ENCODE measurements around the gene CERS6.

Gene CERS6

GRCh38 chr2:168426861-168427260, 29.2 kb upstream of the CERS6 start:
- H3K4me3 ChIP-seq (ENCODE audit: low read depth, low read length), result no peak overlapping the region
- in situ Hi-C loops (cut with HindIII; ENCODE audit: low sequenced_read_pairs), result no loop called here
- TF ChIP-seq CTCF (IDR thresholded peaks at IDR 0.05; ENCODE audit: low read depth, low read length), result no peak
- DNase-seq (ENCODE audit: low read depth, low spot score), result peak; percentile 29

DNA sequence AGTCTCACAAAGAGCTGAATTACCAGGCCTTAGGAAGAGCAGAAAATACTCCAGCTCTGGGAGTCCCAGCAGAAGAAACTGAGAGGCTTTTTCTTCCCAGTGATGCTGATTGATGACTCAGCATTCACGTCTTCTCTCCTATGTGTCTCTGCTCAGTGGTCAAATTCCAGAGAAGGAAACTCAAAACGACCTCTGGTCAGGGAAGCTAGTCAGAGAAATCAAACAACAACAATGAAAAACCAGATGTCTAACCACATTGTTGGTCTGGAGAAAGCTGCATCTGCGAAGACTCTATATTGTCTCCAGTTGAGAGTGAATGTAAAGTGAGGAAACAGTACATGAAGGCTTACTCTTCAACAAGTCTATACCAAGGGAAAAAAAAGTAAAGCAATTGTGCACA, 28.6 kb upstream of the CERS6 start:
- H3K4me3 ChIP-seq (ENCODE audit: low read depth, low read length), result no peak overlapping the region
- DNase-seq (ENCODE audit: low read depth, low spot score), result peak; percentile 96
- in situ Hi-C loops (cut with HindIII; ENCODE audit: low sequenced_read_pairs), result no loop called here
- no peak for TF ChIP-seq CTCF (IDR thresholded peaks at IDR 0.05; ENCODE audit: low read depth, low read length)

- TF ChIP-seq CTCF (IDR thresholded peaks at IDR 0.05; ENCODE audit: low read depth, low read length), result no peak
- in situ Hi-C loops (cut with HindIII; ENCODE audit: low sequenced_read_pairs), result no loop called here
- H3K4me3 ChIP-seq (ENCODE audit: low read depth, low read length), result no peak overlapping the region
- peak; percentile 63 for DNase-seq (ENCODE audit: low read depth, low spot score)
These were observed 27.6 kb upstream of the CERS6 start for GRCh38 chr2:168428431-168428830.

DNA sequence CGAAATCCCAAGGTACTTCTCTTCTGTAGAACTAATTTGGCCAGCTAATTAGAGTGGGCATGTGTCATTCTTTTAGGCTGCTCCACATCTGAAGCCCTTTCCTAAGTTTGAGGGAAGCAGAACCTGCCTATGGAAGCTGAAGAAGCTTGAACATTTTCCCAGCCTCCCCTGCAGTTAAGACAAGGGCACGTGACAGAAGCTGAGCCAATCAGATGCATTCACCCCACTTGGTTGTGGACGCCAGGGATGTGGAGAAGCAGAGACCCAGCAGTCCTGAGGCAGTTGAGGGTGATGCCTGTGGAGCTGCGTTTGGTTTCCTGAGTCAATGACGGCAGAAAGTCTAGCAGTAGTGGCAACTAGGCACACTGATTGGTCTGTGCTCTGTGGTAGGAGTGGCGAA, 26.1 kb upstream of the CERS6 start:
- in situ Hi-C loops (cut with HindIII; ENCODE audit: low sequenced_read_pairs), result no loop called here
- no peak overlapping the region for H3K4me3 ChIP-seq (ENCODE audit: low read depth, low read length)
- no peak for DNase-seq (ENCODE audit: low read depth, low spot score)
- TF ChIP-seq CTCF (IDR thresholded peaks at IDR 0.05; ENCODE audit: low read depth, low read length), result no peak

DNA sequence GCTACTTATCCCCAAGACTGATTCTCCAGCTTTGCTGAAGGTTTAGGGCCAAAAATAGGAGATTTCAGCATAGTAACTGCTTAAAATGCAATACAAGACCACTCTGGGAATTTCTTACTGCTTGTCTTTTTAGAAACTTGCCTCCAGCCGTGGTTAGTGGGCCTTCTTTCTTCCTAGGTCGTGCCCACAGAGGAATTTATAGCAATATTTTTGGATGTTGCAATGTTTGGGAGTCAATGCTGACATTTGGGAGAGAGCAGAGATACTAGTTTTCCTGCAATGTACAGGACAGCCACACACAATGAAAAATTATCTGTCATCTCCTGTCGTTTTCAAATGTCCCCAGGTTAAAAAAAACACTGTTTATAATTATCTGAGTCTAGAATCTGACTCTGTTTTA, 25.6 kb upstream of the CERS6 start:
- DNase-seq (ENCODE audit: low read depth, low spot score), result no peak
- no peak for TF ChIP-seq CTCF (IDR thresholded peaks at IDR 0.05; ENCODE audit: low read depth, low read length)
- in situ Hi-C loops (cut with HindIII; ENCODE audit: low sequenced_read_pairs), result no loop called here
- H3K4me3 ChIP-seq (ENCODE audit: low read depth, low read length), result no peak overlapping the region

DNA sequence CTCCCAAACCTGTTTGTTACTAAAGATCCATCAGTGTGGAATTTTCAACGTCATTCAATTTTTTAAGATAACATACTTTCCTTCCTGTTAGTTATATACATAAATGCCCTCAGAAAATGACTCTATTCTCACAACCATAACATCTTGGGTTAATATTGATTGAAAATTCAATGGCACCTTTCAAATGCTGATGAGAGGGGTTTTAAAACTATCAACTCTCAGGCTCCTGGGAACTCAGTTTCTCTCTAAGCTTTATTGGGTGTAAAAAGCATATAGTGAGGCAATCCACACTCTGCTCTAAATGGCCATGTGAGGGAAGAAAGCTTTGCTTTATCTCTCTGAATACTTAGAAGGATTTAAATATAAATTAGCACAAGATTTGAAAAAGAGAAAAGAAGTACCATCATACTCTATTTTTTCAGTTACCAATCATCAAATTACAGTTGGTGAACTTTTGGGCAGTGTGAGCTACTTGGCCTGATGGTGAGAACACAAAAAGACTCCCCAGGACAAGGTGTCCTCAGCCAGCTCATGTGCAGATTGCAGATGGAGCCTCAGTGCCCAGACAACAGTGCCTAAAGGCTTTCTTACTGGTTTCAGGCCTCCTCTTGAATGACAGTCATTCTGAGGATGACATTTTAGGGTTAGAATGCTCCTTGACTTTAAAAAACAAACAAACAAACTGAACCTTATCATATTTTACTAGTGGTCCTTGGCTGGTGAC, 24.6 kb upstream of the CERS6 start:
- in situ Hi-C loops (cut with HindIII; ENCODE audit: low sequenced_read_pairs), result no loop called here

More for the DNA sequence above, 24.6 kb upstream of the CERS6 start:
- DNase-seq (ENCODE audit: low read depth, low spot score), result no peak
- TF ChIP-seq CTCF (IDR thresholded peaks at IDR 0.05; ENCODE audit: low read depth, low read length), result no peak
- no peak overlapping the region for H3K4me3 ChIP-seq (ENCODE audit: low read depth, low read length)
